GM18507 (cell line): Measurements from ENCODE around the gene PLCL1.

Experiments
- DNase-seq: peaks from one replicate; pipeline ENCODE4 v3.0.0; 2011; ENCODE audit warnings: low read depth; ENCODE audit not compliant: insufficient read length; ENCODE audit errors: extremely low spot score
- FAIRE-seq: peaks from 2 replicates; lab custom pipeline; 2011; peaks lifted over from hg19 to GRCh38; lab: Jason Lieb, UNC

Gene PLCL1

GRCh38 chr2:198127627-198128026 is 323.2 kb downstream of the PLCL1 start:
- DNase-seq (peak; percentile 12), FAIRE-seq (peak; percentile 71)

GRCh38 chr2:198129609-198130008 is 325.2 kb downstream of the PLCL1 start:
- no peak for FAIRE-seq
- DNase-seq = no peak

GRCh38 chr2:198134293-198134955 is 330.0 kb downstream of the PLCL1 start:
- no peak for DNase-seq

GRCh38 chr2:198135481-198135934 is 331.1 kb downstream of the PLCL1 start:
- FAIRE-seq (no peak), DNase-seq (no peak)

More at GRCh38 chr2:198134293-198134955, 330.0 kb downstream of the PLCL1 start:
- FAIRE-seq = no peak

- FAIRE-seq (no peak), DNase-seq (no peak)
These were observed 331.7 kb downstream of the PLCL1 start for GRCh38 chr2:198136142-198136541.

- FAIRE-seq (no peak), DNase-seq (no peak)
These were observed 333.3 kb downstream of the PLCL1 start for GRCh38 chr2:198137733-198138132.

GRCh38 chr2:198141726-198142125 is 337.3 kb downstream of the PLCL1 start:
- no peak for DNase-seq
- no peak for FAIRE-seq

GRCh38 chr2:198143156-198143555 is 338.8 kb downstream of the PLCL1 start:
- DNase-seq (no peak), FAIRE-seq (no peak)

- DNase-seq (no peak), FAIRE-seq (no peak)
These were observed 339.4 kb downstream of the PLCL1 start for GRCh38 chr2:198143793-198144192.

- FAIRE-seq = no peak
- no peak for DNase-seq
These were observed 340.3 kb downstream of the PLCL1 start for GRCh38 chr2:198144660-198145059.

- DNase-seq (no peak), FAIRE-seq (no peak)
These were observed 342.1 kb downstream of the PLCL1 start for GRCh38 chr2:198146346-198146940.

- no peak for DNase-seq
- no peak for FAIRE-seq
These were observed 352.9 kb downstream of the PLCL1 start for GRCh38 chr2:198157314-198157713.

- FAIRE-seq (no peak), DNase-seq (no peak)
These were observed 356.8 kb downstream of the PLCL1 start for GRCh38 chr2:198161151-198161550.

GRCh38 chr2:198162276-198162675 is 357.9 kb downstream of the PLCL1 start:
- FAIRE-seq (no peak), DNase-seq (no peak)

- FAIRE-seq (no peak), DNase-seq (no peak)
These were observed 360.4 kb downstream of the PLCL1 start for GRCh38 chr2:198164843-198165242.

GRCh38 chr2:198165289-198165688 is 360.9 kb downstream of the PLCL1 start:
- no peak for FAIRE-seq
- no peak for DNase-seq

- DNase-seq (no peak), FAIRE-seq (no peak)
These were observed 363.0 kb downstream of the PLCL1 start for GRCh38 chr2:198167346-198167745.

GRCh38 chr2:198168651-198169050 is 364.3 kb downstream of the PLCL1 start:
- DNase-seq (no peak), FAIRE-seq (no peak)

- FAIRE-seq (no peak), DNase-seq (no peak)
These were observed 368.8 kb downstream of the PLCL1 start for GRCh38 chr2:198173242-198173641.

GRCh38 chr2:198173864-198174263 is 369.5 kb downstream of the PLCL1 start:
- DNase-seq (no peak), FAIRE-seq (no peak)

- FAIRE-seq = no peak
- no peak for DNase-seq
These were observed 370.9 kb downstream of the PLCL1 start for GRCh38 chr2:198175271-198175670.
